Stimulated activated naive CD4-positive, alpha-beta T cell treated with Interleukin-2 at 50 U/mL for 16 hours (primary cell): ENCODE data around the gene AKAP12.
"Not testable (repeated sequence)": the region's sequence is repeated elsewhere in the genome, so short reads cannot be mapped to it uniquely, and the experiment has no call there.

Experiments used
- DNase-seq: peaks from one replicate; lab custom pipeline; 2025; lab: John Stamatoyannopoulos, UW

Gene AKAP12

DNA sequence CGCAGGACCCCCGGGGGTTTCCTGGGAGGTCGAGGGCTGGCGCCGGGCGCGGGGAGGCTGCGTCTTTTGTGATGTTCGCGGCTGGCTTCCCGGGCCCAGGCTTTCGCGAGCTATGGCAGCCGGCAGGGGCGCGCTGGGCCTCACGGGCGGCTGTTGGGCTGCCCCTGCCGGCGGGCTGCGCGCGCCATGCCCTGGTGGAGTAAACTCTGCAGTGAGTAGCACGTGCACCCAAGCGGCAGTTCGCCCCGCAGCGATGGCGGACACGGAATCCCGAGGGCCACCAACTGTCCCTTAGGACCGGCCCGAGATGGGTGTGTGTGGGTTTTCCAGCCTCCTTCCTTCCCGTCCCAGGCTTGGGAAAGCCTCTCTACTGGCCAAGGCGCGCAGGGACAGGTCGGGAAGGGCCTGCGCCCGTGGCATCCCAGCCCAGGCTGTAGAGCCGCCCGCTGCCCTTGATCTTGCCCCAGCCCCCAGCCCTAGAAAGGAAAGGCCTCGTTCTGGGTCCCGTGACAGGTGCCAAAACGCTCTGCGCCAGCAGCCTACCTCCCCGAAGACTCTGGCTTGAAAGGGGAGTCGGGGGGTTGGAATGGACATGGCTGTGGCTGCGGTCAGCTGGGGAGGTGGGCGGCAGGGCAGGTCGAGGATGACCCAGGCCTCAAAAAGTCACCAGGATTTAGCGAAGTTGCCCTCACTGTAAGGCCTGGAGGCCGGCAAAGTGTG, 101.9 kb downstream of the AKAP12 start:
- no peak for DNase-seq

DNA sequence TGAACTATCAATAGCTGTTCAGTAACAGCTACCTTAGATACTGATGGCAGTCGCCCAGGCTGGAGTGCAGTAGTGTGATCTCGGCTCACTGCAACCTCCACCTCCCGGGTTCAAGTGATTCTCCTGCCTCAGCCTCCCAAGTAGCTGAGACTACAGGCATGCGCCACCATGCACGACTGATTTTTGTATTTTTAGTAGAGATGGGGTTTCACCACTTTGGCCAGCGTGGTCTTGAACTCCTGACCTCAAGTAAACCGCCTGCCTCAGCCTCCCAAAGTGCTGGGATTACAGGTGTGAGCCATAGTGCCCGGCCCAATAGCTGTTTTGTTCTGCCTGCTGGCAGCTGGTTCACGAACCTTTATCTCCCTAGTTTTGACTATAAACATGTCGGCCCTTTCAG, 103.0 kb downstream of the AKAP12 start:
- DNase-seq = not testable (repeated sequence)

DNA sequence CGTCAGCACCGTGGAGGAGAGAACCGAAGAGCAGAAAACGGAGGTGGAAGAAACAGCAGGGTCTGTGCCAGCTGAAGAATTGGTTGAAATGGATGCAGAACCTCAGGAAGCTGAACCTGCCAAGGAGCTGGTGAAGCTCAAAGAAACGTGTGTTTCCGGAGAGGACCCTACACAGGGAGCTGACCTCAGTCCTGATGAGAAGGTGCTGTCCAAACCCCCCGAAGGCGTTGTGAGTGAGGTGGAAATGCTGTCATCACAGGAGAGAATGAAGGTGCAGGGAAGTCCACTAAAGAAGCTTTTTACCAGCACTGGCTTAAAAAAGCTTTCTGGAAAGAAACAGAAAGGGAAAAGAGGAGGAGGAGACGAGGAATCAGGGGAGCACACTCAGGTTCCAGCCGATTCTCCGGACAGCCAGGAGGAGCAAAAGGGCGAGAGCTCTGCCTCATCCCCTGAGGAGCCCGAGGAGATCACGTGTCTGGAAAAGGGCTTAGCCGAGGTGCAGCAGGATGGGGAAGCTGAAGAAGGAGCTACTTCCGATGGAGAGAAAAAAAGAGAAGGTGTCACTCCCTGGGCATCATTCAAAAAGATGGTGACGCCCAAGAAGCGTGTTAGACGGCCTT, 110.0 kb downstream of the AKAP12 start:
- DNase-seq = no peak

DNA sequence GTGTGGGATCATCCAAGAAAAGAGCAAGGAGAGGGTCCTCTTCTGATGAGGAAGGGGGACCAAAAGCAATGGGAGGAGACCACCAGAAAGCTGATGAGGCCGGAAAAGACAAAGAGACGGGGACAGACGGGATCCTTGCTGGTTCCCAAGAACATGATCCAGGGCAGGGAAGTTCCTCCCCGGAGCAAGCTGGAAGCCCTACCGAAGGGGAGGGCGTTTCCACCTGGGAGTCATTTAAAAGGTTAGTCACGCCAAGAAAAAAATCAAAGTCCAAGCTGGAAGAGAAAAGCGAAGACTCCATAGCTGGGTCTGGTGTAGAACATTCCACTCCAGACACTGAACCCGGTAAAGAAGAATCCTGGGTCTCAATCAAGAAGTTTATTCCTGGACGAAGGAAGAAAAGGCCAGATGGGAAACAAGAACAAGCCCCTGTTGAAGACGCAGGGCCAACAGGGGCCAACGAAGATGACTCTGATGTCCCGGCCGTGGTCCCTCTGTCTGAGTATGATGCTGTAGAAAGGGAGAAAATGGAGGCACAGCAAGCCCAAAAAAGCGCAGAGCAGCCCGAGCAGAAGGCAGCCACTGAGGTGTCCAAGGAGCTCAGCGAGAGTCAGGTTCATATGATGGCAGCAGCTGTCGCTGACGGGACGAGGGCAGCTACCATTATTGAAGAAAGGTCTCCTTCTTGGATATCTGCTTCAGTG, 110.8 kb downstream of the AKAP12 start:
- DNase-seq = no peak

DNA sequence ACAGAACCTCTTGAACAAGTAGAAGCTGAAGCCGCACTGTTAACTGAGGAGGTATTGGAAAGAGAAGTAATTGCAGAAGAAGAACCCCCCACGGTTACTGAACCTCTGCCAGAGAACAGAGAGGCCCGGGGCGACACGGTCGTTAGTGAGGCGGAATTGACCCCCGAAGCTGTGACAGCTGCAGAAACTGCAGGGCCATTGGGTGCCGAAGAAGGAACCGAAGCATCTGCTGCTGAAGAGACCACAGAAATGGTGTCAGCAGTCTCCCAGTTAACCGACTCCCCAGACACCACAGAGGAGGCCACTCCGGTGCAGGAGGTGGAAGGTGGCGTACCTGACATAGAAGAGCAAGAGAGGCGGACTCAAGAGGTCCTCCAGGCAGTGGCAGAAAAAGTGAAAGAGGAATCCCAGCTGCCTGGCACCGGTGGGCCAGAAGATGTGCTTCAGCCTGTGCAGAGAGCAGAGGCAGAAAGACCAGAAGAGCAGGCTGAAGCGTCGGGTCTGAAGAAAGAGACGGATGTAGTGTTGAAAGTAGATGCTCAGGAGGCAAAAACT, 111.5 kb downstream of the AKAP12 start:
- DNase-seq = no peak

DNA sequence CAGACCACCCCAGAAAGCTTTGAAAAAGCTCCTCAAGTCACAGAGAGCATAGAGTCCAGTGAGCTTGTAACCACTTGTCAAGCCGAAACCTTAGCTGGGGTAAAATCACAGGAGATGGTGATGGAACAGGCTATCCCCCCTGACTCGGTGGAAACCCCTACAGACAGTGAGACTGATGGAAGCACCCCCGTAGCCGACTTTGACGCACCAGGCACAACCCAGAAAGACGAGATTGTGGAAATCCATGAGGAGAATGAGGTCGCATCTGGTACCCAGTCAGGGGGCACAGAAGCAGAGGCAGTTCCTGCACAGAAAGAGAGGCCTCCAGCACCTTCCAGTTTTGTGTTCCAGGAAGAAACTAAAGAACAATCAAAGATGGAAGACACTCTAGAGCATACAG, 112.0 kb downstream of the AKAP12 start:
- DNase-seq = no peak

DNA sequence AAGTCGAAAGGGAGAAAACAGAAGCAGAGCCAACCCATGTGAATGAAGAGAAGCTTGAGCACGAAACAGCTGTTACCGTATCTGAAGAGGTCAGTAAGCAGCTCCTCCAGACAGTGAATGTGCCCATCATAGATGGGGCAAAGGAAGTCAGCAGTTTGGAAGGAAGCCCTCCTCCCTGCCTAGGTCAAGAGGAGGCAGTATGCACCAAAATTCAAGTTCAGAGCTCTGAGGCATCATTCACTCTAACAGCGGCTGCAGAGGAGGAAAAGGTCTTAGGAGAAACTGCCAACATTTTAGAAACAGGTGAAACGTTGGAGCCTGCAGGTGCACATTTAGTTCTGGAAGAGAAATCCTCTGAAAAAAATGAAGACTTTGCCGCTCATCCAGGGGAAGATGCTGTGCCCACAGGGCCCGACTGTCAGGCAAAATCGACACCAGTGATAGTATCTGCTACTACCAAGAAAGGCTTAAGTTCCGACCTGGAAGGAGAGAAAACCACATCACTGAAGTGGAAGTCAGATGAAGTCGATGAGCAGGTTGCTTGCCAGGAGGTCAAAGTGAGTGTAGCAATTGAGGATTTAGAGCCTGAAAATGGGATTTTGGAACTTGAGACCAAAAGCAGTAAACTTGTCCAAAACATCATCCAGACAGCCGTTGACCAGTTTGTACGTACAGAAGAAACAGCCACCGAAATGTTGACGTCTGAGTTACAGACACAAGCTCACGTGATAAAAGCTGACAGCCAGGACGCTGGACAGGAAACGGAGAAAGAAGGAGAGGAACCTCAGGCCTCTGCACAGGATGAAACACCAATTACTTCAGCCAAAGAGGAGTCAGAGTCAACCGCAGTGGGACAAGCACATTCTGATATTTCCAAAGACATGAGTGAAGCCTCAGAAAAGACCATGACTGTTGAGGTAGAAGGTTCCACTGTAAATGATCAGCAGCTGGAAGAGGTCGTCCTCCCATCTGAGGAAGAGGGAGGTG, 112.9 kb downstream of the AKAP12 start:
- no peak for DNase-seq

DNA sequence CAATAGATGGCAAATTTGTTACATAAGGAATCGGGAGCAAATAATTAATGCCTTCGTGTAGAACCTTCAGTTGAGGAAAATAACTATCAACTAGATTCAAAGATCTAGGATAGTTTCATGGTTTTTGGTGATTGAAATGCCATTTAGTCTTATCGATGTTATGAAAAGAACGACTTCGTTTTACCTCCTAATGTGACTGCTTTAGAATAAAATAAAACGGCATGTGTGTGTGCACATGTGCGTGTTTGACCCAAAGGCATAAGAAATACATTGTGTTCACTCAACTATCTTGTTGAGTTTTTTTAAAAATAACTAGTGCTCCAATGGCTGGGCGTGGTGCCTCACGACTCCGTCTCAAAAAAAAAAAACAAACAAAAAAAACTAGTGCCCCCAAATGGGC, 114.0 kb downstream of the AKAP12 start:
- no peak for DNase-seq

DNA sequence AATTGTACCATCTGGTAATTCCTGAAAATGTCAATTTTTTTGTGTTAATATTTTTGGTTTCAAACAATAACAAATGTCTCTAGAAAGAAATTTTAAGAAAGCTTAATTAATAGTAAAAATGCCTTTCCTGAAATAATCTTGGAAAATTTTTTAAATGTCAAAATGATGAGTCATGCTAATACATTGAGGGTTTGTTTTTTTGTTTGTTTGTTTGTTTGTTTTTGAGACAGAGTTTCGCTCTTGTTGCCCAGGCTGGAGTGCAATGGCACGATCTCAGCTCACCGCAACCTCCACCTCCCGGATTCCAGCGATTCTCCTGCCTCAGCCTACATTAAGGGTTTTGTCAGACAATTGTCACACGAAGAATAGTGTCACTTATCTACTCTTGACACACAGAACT, 117.2 kb downstream of the AKAP12 start:
- DNase-seq = not testable (repeated sequence)

DNA sequence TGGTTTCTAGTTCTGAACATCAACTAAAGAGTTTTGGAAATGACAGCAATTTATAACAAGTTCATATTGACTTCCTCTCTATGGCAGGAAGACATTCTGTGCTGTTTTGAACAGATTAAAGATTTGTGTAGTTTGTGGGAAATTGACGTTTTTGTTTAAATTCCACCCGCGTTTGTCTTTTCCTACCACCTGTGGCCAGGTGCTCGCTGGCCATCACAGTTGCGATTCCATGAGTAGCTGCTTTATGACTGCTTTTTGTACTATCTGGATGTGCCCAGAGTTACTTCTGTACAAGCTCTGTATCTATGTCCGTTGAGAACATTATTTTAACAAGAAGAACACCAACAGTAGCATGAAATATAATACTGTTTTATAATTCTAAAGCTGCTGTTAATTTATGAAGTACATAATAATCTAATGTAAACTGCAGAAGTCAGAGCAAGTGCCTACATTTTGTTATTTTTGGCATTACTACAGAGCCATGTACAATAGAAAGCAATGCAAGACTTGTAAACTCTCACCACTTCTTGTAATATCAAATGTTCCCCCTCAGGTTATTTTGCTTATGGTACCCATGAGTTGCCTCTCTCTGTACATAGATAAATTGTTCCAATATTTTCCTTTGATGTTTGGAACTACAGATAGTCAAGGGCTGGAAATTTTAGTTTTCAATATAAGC, 118.1 kb downstream of the AKAP12 start:
- DNase-seq = no peak

DNA sequence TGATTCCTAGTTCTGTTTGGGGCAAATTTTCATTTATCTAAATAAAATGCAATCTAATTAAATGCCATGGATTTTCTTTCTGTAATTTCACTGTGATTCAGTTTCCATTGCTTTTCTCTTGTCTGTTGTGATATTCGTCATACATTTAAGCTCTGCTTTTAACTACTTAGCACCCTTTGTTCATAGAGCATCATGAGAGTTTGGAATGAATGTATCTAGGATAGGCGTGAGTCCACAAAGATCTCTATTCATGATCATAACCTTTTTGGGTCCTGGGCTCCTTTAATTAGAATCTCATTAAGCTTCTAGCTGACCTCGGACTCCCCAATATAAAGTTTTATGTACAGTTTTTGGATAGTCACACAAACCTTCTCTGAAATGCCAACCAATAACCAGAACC, 118.7 kb downstream of the AKAP12 start:
- DNase-seq = no peak

DNA sequence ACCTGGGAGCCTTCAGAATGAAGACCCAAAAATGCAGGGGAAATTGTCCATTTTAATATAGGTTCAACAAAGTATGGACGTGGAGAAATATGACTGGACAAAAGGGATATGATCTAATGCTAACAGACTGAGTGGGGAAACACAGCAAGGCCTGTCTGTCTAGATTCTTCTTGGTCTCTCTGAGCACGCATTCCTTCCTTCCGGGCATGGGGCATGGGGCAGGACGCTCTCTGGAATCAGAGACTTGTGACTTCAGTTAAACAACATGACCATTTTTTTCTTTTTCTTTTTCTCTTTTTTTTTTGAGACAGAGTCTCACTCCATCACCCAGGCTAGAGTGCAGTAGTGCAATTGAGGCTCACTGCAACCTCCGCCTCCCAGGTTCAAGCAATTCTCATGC, 119.7 kb downstream of the AKAP12 start:
- no peak for DNase-seq

DNA sequence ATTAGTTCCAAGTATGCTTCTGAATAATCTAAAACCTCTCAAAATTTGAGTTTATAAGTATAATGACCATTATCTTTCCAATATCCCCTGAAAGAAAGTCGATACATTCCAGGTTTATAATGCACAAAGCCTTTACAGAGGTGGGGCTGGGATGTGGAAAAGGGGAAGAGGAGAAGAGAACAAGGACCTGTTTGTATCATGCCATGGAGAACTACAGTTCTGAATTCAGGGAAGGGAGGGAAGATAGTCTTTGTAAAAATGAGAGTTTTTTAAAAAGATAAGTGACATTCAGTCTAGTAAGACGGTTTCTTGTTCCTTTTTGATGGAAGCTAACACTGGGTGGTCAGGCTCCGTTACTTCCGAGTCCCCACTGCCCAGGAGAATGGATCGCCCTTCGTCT, 125.5 kb downstream of the AKAP12 start:
- DNase-seq = no peak

DNA sequence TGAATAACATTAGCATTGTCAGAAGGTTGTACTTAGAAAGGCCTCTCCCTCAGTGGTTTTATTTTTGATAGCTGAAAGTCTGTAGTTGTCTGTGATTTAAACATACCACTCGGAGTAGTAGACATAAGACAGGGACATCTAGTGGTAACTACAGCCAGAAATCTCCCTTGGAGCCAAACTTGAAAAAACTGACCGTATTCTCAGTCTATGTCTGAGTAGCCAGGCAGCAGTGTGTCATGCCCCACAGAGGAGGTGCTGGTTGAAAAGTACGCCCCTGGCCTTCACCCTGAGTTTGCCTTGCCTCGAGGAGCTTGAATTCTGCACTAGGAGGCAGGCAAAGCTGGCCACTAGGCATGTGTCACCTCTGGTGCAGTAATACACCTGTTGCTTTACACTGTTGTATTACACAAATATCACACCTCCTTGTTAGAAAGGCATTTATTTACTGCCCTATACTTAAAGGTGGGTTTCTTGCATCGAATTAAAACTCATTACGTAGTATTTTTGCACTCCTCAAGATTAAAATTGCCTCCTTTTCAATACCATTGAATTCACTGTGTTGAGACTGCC, 130.8 kb downstream of the AKAP12 start:
- DNase-seq = no peak

DNA sequence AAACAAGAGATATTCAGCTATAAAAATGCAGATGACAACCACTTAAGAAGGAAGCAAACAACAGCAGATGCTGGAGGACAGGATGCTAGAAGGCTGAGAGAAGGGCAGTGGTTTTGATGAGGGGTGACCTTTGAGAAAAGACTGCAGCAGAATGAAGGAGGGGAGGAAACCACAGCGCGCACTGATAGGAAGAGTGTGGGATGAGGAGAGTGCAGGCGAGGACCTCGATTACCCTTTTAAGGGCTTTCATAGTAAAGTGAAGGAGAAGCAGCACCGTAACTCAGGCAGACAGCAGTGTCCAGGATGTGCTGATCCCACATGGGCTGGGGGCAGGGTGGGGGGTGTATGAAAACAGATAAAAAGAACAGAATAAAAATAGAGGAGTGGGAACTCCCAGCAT, 132.4 kb downstream of the AKAP12 start:
- no peak for DNase-seq

DNA sequence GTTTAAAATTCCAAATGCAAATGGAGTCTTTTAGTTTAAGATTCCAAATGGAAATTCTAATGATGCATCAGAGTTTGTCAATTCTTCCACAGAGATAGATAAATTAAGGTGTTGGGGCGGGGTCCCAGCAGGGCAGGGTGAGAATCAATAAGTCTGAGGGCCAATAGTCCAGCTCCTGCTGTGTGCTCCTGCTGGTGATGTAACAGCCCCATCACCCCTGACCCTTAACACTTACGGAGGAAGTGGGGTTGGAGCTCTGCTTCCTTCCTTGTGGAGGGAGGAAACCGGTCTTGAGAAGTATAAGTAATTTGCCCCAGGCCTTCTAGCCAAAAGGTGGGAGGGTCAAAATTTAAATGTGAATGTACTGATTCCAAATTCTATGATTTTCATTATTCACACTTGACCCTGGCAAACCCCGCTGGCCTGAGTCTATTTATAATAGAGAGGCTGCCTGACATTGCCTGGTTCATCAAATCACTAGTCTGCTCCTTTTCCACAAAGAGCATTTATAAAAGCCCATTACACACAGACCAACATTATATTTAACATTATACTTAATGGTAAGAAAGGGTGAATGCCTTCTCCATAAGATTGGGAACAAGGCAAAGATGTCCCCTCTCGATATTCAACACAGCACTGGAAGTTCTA, 134.4 kb downstream of the AKAP12 start:
- DNase-seq = no peak

DNA sequence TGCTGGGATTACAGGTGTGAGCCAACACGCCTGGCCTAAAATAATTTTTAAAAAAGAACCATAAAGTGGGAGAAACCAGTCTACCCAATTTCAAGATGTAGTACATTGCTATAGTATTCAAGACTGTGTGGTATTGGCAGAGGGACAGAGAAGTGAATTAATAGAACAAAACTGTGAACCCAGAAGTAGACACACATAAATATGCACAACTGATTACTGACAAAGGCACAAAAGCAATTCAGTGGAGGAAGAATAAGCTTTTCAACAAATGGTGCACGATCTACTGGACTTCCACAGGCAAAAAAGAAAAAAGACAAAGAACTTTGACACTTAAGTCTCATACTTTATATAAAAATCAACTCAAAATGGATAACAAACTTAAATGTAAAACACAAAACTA, 136.1 kb downstream of the AKAP12 start:
- DNase-seq = no peak

DNA sequence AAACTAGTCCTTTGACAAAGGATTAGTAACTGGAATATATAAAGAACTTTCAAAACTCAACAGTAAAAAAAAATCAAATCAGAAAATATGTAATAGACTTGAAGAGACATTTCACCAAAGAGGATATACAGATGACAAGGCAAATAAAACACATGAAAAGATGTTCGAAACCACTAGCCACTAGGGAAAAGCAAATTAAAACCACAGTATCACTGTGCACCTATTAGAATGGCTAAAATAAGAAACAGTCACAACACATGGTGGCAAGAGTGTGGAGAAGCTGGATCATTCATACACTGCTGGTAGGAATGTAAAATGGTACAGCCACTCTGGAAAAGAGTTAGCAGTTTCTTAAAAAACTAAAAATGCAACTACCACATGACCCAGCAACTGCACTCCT, 136.7 kb downstream of the AKAP12 start:
- no peak for DNase-seq

DNA sequence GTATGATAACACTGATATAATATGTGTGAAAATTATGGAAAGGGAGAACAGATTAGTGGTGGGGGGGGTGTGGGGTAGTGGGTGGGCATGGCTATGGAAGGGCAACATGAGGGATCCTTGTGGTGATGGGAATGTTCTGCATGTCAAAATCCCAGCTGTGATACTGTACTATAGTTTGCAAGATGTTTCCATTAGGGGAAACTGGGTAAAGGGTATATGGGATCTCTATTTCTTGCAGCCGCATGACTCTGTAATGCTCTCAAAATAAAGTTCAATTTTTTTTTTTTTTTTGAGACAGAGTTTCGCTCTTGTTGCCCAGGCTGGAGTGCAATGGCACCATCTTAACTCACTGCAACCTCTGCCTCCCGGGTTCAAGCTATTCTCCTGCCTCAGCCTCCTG, 137.3 kb downstream of the AKAP12 start:
- DNase-seq = no peak
